Progenitor cell of endocrine pancreas (in vitro differentiated cells): ENCODE data around the gene DNMT3A. TPM values are rescaled to one million over a fixed set of nuclear protein-coding genes. Genes with fewer than 3 reads are reported as not detected.
"Not testable (repeated sequence)": the region's sequence is repeated elsewhere in the genome, so short reads cannot be mapped to it uniquely, and the experiment has no call there.

Source experiments
- DNase-seq: peaks from one replicate; pipeline ENCODE4 v3.0.0; 2021; ENCODE audit warnings: low spot score; ENCODE audit not compliant: unreplicated experiment
- H3K27ac Mint-ChIP-seq: 2 replicates; pipeline ENCODE4 v1.8.0; 2021; ENCODE audit warnings: mild to moderate bottlenecking, moderate library complexity, mixed read lengths
- H3K27me3 Mint-ChIP-seq: 2 replicates; pipeline ENCODE4 v1.8.0; 2021; ENCODE audit warnings: mixed read lengths
- H3K36me3 Mint-ChIP-seq: 2 replicates; pipeline ENCODE4 v1.8.0; 2022; ENCODE audit warnings: mixed read lengths; ENCODE audit not compliant: insufficient read depth
- H3K4me1 Mint-ChIP-seq: 2 replicates; pipeline ENCODE4 v1.8.0; 2021; ENCODE audit warnings: low read depth, mixed read lengths
- H3K4me3 Mint-ChIP-seq: 2 replicates; pipeline ENCODE4 v1.8.0; 2021; ENCODE audit warnings: low read depth, mild to moderate bottlenecking, moderate library complexity, mixed read lengths
- H3K9me3 Mint-ChIP-seq: 2 replicates; pipeline ENCODE4 v1.8.0; 2021; ENCODE audit warnings: low read depth, mixed read lengths
- CTCF ChIP-seq: fragments of 200-600 bp; sonication (generic); IDR thresholded peaks from one replicate; pipeline ENCODE4 v1.5.0; 2021; ENCODE audit warnings: antibody characterized with exemption, mild to moderate bottlenecking; ENCODE audit not compliant: unreplicated experiment
- total RNA-seq: library from RNA; stranded (reverse); gene quantifications from 2 replicates; pipeline ENCODE4 v1.2.1, GENCODE V29; 2021

Gene DNMT3A
- total RNA-seq, 1 donor from 2014 or later: 168 TPM

GRCh38 chr2:25215232-25215631 is 126.5 kb downstream of the DNMT3A start:
- peak overlapping the region; percentile 70 for H3K27ac Mint-ChIP-seq
- peak overlapping the region; percentile 75 for H3K4me3 Mint-ChIP-seq
- H3K27me3 Mint-ChIP-seq: no peaks in the 10 kb centered on the region
- no peak for DNase-seq
- peaks cover 2% of the 10 kb centered on the region for H3K4me1 Mint-ChIP-seq
- no peaks in the 10 kb centered on the region for H3K9me3 Mint-ChIP-seq
- TF ChIP-seq CTCF: no peak
- no peaks in the 10 kb centered on the region for H3K36me3 Mint-ChIP-seq

- Mint-ChIP-seq H3K27ac (no peak overlapping the region), H3K9me3 (no peaks in the 10 kb centered on the region), H3K4me3 (no peak overlapping the region), H3K4me1 (peaks cover 3% of the 10 kb centered on the region), H3K36me3 (no peaks in the 10 kb centered on the region), H3K27me3 (no peaks in the 10 kb centered on the region)
- no peak for DNase-seq
- TF ChIP-seq CTCF: no peak
These were observed 128.5 kb downstream of the DNMT3A start for GRCh38 chr2:25213229-25213628.

GRCh38 chr2:25210923-25211322 is 130.8 kb downstream of the DNMT3A start:
- H3K4me1 Mint-ChIP-seq, H3K27ac Mint-ChIP-seq, H3K4me3 Mint-ChIP-seq, H3K36me3 Mint-ChIP-seq, DNase-seq, H3K9me3 Mint-ChIP-seq, H3K27me3 Mint-ChIP-seq: not testable (repeated sequence)

- DNase-seq: no peak
- no peak for TF ChIP-seq CTCF
- Mint-ChIP-seq H3K4me3 (no peak overlapping the region), H3K27me3 (no peaks in the 10 kb centered on the region), H3K9me3 (no peaks in the 10 kb centered on the region), H3K27ac (no peak overlapping the region), H3K36me3 (no peaks in the 10 kb centered on the region), H3K4me1 (peaks cover 2% of the 10 kb centered on the region)
These were observed 134.6 kb downstream of the DNMT3A start for GRCh38 chr2:25207078-25207545.

GRCh38 chr2:25204190-25204838 is 137.4 kb downstream of the DNMT3A start:
- H3K36me3 Mint-ChIP-seq: no peaks in the 10 kb centered on the region
- DNase-seq: no peak
- no peaks in the 10 kb centered on the region for H3K4me1 Mint-ChIP-seq

More at GRCh38 chr2:25204190-25204838, 137.4 kb downstream of the DNMT3A start:
- TF ChIP-seq CTCF: no peak
- no peaks in the 10 kb centered on the region for H3K27me3 Mint-ChIP-seq
- no peak overlapping the region for H3K27ac Mint-ChIP-seq
- H3K9me3 Mint-ChIP-seq: no peaks in the 10 kb centered on the region
- no peak overlapping the region for H3K4me3 Mint-ChIP-seq
